HL-60 (cell line): ENCODE results near the gene HEATR9.

Source experiments
- GABPA ChIP-seq: IDR thresholded peaks from 2 replicates; pipeline ENCODE4 v1.6.1; 2012; ENCODE audit warnings: low read depth
- POLR2AphosphoS5 ChIP-seq: IDR thresholded peaks from 2 replicates; pipeline ENCODE4 v1.6.1; 2012; ENCODE audit warnings: low read depth
- SPI1 ChIP-seq: IDR thresholded peaks from 2 replicates; pipeline ENCODE4 v1.6.1; 2012; ENCODE audit warnings: low read depth, mild to moderate bottlenecking, borderline replicate concordance
- TF ChIP-seq, protein P1 (sequence below): IDR thresholded peaks from 2 replicates; pipeline ENCODE4 v1.6.1; 2012; ENCODE audit warnings: low read depth; ENCODE audit not compliant: insufficient replicate concordance
- TF ChIP-seq, protein P2 (sequence below): IDR thresholded peaks from one replicate; pipeline ENCODE4 v1.5.1; 2011; ENCODE audit warnings: low read length, control low read depth, inconsistent platforms; ENCODE audit not compliant: insufficient read depth

DNA sequence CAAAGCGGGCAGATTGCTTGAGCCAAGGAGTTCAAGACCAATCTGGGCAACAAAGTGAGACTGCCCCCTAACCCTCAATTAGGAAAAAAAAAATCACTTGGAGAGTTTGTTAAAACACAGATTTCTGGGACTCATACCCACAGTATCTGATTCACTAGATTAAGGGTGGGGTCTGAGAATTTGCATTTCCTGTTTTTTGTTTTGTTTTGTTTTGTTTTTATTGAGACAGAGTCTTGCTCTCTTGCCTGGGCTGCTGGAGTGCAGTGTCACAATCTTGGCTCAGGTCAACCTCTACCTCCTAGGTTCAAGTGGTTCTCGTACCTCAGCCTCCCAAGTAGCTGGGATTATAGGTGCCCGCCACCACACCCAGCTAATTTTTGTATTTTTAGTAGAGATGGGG lies 1.1 kb downstream of the HEATR9 start:
- TF ChIP-seq, protein P1, sequence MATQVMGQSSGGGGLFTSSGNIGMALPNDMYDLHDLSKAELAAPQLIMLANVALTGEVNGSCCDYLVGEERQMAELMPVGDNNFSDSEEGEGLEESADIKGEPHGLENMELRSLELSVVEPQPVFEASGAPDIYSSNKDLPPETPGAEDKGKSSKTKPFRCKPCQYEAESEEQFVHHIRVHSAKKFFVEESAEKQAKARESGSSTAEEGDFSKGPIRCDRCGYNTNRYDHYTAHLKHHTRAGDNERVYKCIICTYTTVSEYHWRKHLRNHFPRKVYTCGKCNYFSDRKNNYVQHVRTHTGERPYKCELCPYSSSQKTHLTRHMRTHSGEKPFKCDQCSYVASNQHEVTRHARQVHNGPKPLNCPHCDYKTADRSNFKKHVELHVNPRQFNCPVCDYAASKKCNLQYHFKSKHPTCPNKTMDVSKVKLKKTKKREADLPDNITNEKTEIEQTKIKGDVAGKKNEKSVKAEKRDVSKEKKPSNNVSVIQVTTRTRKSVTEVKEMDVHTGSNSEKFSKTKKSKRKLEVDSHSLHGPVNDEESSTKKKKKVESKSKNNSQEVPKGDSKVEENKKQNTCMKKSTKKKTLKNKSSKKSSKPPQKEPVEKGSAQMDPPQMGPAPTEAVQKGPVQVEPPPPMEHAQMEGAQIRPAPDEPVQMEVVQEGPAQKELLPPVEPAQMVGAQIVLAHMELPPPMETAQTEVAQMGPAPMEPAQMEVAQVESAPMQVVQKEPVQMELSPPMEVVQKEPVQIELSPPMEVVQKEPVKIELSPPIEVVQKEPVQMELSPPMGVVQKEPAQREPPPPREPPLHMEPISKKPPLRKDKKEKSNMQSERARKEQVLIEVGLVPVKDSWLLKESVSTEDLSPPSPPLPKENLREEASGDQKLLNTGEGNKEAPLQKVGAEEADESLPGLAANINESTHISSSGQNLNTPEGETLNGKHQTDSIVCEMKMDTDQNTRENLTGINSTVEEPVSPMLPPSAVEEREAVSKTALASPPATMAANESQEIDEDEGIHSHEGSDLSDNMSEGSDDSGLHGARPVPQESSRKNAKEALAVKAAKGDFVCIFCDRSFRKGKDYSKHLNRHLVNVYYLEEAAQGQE: no peak
- TF ChIP-seq, protein P2, sequence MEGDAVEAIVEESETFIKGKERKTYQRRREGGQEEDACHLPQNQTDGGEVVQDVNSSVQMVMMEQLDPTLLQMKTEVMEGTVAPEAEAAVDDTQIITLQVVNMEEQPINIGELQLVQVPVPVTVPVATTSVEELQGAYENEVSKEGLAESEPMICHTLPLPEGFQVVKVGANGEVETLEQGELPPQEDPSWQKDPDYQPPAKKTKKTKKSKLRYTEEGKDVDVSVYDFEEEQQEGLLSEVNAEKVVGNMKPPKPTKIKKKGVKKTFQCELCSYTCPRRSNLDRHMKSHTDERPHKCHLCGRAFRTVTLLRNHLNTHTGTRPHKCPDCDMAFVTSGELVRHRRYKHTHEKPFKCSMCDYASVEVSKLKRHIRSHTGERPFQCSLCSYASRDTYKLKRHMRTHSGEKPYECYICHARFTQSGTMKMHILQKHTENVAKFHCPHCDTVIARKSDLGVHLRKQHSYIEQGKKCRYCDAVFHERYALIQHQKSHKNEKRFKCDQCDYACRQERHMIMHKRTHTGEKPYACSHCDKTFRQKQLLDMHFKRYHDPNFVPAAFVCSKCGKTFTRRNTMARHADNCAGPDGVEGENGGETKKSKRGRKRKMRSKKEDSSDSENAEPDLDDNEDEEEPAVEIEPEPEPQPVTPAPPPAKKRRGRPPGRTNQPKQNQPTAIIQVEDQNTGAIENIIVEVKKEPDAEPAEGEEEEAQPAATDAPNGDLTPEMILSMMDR: no peak
- TF ChIP-seq POLR2AphosphoS5 (no peak), GABPA (no peak), SPI1 (no peak)
